NCI-H524 treated with DMSO at 0.1 percent for 48 hours (cell line): ENCODE data around the gene SLC39A8.

Experiments used
- DNase-seq: peaks from one replicate; lab custom pipeline; 2025; lab: John Stamatoyannopoulos, UW

The SLC39A8 gene

GRCh38 chr4:102339018-102339417, 6.3 kb downstream of the SLC39A8 start:
- no peak for DNase-seq

GRCh38 chr4:102338405-102338804, 6.9 kb downstream of the SLC39A8 start:
- no peak for DNase-seq

GRCh38 chr4:102335616-102336015, 9.7 kb downstream of the SLC39A8 start:
- no peak for DNase-seq

GRCh38 chr4:102334624-102335023, 10.7 kb downstream of the SLC39A8 start:
- DNase-seq: no peak

- DNase-seq: no peak
Measured at GRCh38 chr4:102333787-102334186, 11.5 kb downstream of the SLC39A8 start.

- DNase-seq: no peak
Measured at GRCh38 chr4:102328045-102328444, 17.2 kb downstream of the SLC39A8 start.

GRCh38 chr4:102326951-102327350, 18.3 kb downstream of the SLC39A8 start:
- DNase-seq: no peak

- no peak for DNase-seq
Measured at GRCh38 chr4:102324730-102325129, 20.6 kb downstream of the SLC39A8 start.

- no peak for DNase-seq
Measured at GRCh38 chr4:102322736-102323135, 22.5 kb downstream of the SLC39A8 start.

- no peak for DNase-seq
Measured at GRCh38 chr4:102321260-102321995, 23.9 kb downstream of the SLC39A8 start.

- DNase-seq: no peak
Measured at GRCh38 chr4:102319594-102319993, 25.7 kb downstream of the SLC39A8 start.

GRCh38 chr4:102318526-102318925, 26.8 kb downstream of the SLC39A8 start:
- no peak for DNase-seq

- DNase-seq: no peak
Measured at GRCh38 chr4:102318105-102318504, 27.2 kb downstream of the SLC39A8 start.

- no peak for DNase-seq
Measured at GRCh38 chr4:102317459-102317858, 27.8 kb downstream of the SLC39A8 start.

GRCh38 chr4:102316585-102316984, 28.7 kb downstream of the SLC39A8 start:
- DNase-seq: no peak

GRCh38 chr4:102315532-102315931, 29.8 kb downstream of the SLC39A8 start:
- DNase-seq: no peak

GRCh38 chr4:102312417-102312816, 32.9 kb downstream of the SLC39A8 start:
- no peak for DNase-seq

- no peak for DNase-seq
Measured at GRCh38 chr4:102311912-102312311, 33.4 kb downstream of the SLC39A8 start.

GRCh38 chr4:102311407-102311806, 33.9 kb downstream of the SLC39A8 start:
- no peak for DNase-seq

- DNase-seq: no peak
Measured at GRCh38 chr4:102308032-102308799, 37.1 kb downstream of the SLC39A8 start.

GRCh38 chr4:102305666-102306065, 39.6 kb downstream of the SLC39A8 start:
- DNase-seq: no peak

GRCh38 chr4:102302762-102303161, 42.5 kb downstream of the SLC39A8 start:
- DNase-seq: no peak

- no peak for DNase-seq
Measured at GRCh38 chr4:102301167-102301566, 44.1 kb downstream of the SLC39A8 start.
